PFSK-1 (cell line): ENCODE measurements around the gene GSTCD.

Experiments
- FOXP2 ChIP-seq: optimal IDR thresholded peaks from 2 replicates; pipeline ENCODE3; 2011; ENCODE audit warnings: borderline replicate concordance, control low read depth, inconsistent platforms; ENCODE audit not compliant: insufficient read depth; ENCODE audit errors: extremely low read length, extremely low read depth
- POLR2AphosphoS5 ChIP-seq: IDR thresholded peaks from 2 replicates; pipeline ENCODE4 v1.6.1; 2012; ENCODE audit warnings: low read depth, mild to moderate bottlenecking, control low read depth, low read length, moderate library complexity
- REST ChIP-seq, 2 experiments: IDR thresholded peaks; 2 replicates each; pipeline versions ENCODE4 v1.6.1 to v1.8.0; 2011 to 2012; ENCODE audit warnings: low read depth in 2 of 2, low read length in 2 of 2, control low read depth in 1 of 2, inconsistent platforms in 1 of 2, mild to moderate bottlenecking in 1 of 2, moderate library complexity in 1 of 2; ENCODE audit not compliant: insufficient read depth in 1 of 2
- SIN3A ChIP-seq: IDR thresholded peaks from 2 replicates; pipeline ENCODE4 v1.6.1; 2012; ENCODE audit warnings: mild to moderate bottlenecking, low read length, moderate library complexity, borderline replicate concordance; ENCODE audit not compliant: insufficient read depth
- TAF1 ChIP-seq: IDR thresholded peaks from 2 replicates; pipeline ENCODE4 v1.6.1; 2012; ENCODE audit warnings: low read length, control low read depth, borderline replicate concordance; ENCODE audit not compliant: insufficient read depth

Gene GSTCD

GRCh38 chr4:105679186-105679585 lies 29.4 kb upstream of the GSTCD start:
- TF ChIP-seq REST (IDR thresholded peaks at IDR 0.05; ENCODE audit: insufficient read depth in 1 of 2, low read depth in 2 of 2, low read length in 2 of 2) (no peak), TAF1 (no peak), FOXP2 (no peak), SIN3A (no peak), POLR2AphosphoS5 (no peak)

GRCh38 chr4:105683038-105683437 lies 25.5 kb upstream of the GSTCD start:
- no peak for TF ChIP-seq TAF1
- TF ChIP-seq REST (IDR thresholded peaks at IDR 0.05; ENCODE audit: insufficient read depth in 1 of 2, low read depth in 2 of 2, low read length in 2 of 2): no peak
- TF ChIP-seq SIN3A: no peak
- TF ChIP-seq FOXP2: no peak
- no peak for TF ChIP-seq POLR2AphosphoS5

- TF ChIP-seq TAF1: no peak
- no peak for TF ChIP-seq REST (IDR thresholded peaks at IDR 0.05; ENCODE audit: insufficient read depth in 1 of 2, low read depth in 2 of 2, low read length in 2 of 2)
- TF ChIP-seq SIN3A: no peak
- no peak for TF ChIP-seq POLR2AphosphoS5
- no peak for TF ChIP-seq FOXP2
Measured at GRCh38 chr4:105686571-105686970, 22.0 kb upstream of the GSTCD start.

- no peak for TF ChIP-seq SIN3A
- no peak for TF ChIP-seq FOXP2
- TF ChIP-seq TAF1: no peak
- TF ChIP-seq POLR2AphosphoS5: no peak
- no peak for TF ChIP-seq REST (IDR thresholded peaks at IDR 0.05; ENCODE audit: insufficient read depth in 1 of 2, low read depth in 2 of 2, low read length in 2 of 2)
Measured at GRCh38 chr4:105698607-105699006, 10.0 kb upstream of the GSTCD start.

- TF ChIP-seq SIN3A: no peak
- no peak for TF ChIP-seq FOXP2
- TF ChIP-seq REST (IDR thresholded peaks at IDR 0.05; ENCODE audit: insufficient read depth in 1 of 2, low read depth in 2 of 2, low read length in 2 of 2): no peak
- no peak for TF ChIP-seq TAF1
- no peak for TF ChIP-seq POLR2AphosphoS5
Measured at GRCh38 chr4:105707782-105708180, 803 bp upstream of the GSTCD start.
